ENCODE measurements around the gene SERP2. TPM values are rescaled to one million over a fixed set of nuclear protein-coding genes. Genes with fewer than 3 reads are reported as not detected.

SERP2 gene
- total RNA-seq, 1 experiment from 2014 or later, result 1.2 TPM

- H3K27me3 ChIP-seq (ENCODE audit: low read length), result no peaks in the 10 kb centered on the region
- BruUV-seq (replicated peaks), result no TSS peak
- no peak overlapping the region for H3K9ac ChIP-seq (ENCODE audit: low read length)
- DNase-seq (no peak), ATAC-seq (no peak)
- no peaks in the 10 kb centered on the region for H3F3A ChIP-seq (ENCODE audit: low read length, unreplicated experiment)
- H3K9me3 ChIP-seq (ENCODE audit: low read length), result no peaks in the 10 kb centered on the region
- no peaks in the 10 kb centered on the region for H3K36me3 ChIP-seq (ENCODE audit: low read depth, low read length)
- no peaks in the 10 kb centered on the region for H3K79me2 ChIP-seq (ENCODE audit: low read length)
- intact Hi-C loops (cut with micrococcal nuclease), result no loop called here
- no peak overlapping the region for H3K27ac ChIP-seq (ENCODE audit: low read length)
- H3K9me2 ChIP-seq (replicated peaks; ENCODE audit: low read length), result no peaks in the 10 kb centered on the region
- no peak overlapping the region for H2AFZ ChIP-seq (ENCODE audit: low read length)
- CTCF ChIA-PET, result no interaction called here
- no peaks in the 10 kb centered on the region for H4K20me1 ChIP-seq (ENCODE audit: low read length)
- POLR2A ChIA-PET (ENCODE audit: unreplicated experiment), result interaction anchor here (0.6 kb wide), 1 partner anchor 38 kb away, joined by 3 read pairs; no protein-coding TSS in a partner anchor
- H3K4me3 ChIP-seq (ENCODE audit: low read length), result no peak overlapping the region
- peaks cover 10% of the 10 kb centered on the region; the same call in 1 of the 2 replicates for H3K4me1 ChIP-seq (ENCODE audit: insufficient read depth, low read length)
- TF ChIP-seq EZH2phosphoT487 (IDR thresholded peaks at IDR 0.05; ENCODE audit: borderline replicate concordance, low read length) (no peak), EZH2 (IDR thresholded peaks at IDR 0.05; ENCODE audit: low read length, unreplicated experiment) (no peak), CTCF (conservative IDR thresholded peaks at IDR 0.05; ENCODE audit: low read depth, low read length) (no peak)
- no peak overlapping the region for H3K4me2 ChIP-seq (ENCODE audit: low read length)
Observed at GRCh38 chr13:44340508-44340907, 33.1 kb upstream of the SERP2 start.

DNA sequence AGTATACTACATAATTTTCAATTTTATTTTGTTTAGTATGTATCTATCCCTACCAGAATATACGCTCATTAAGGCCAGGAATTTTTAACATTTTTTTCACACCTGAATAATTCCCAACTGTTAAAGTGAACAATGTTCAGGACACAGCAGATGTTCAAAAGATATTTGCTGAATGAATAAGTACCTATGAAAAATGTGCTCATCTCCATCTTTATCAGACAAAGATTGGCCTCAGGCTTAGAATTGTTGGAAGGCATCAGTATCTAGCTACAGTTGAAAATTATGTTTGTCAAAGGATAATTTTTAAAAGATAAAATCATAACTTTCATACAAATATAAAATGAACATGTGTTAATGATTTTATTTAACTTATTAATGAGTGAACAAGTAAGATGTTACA is 30.9 kb upstream of the SERP2 start:
- H3K36me3 ChIP-seq (ENCODE audit: low read depth, low read length), result no peaks in the 10 kb centered on the region
- H4K20me1 ChIP-seq (ENCODE audit: low read length), result no peaks in the 10 kb centered on the region
- intact Hi-C loops (cut with micrococcal nuclease), result no loop called here
- no peak overlapping the region for H3K27ac ChIP-seq (ENCODE audit: low read length)
- H3K9me2 ChIP-seq (replicated peaks; ENCODE audit: low read length), result no peaks in the 10 kb centered on the region
- no peaks in the 10 kb centered on the region for H3F3A ChIP-seq (ENCODE audit: low read length, unreplicated experiment)
- H3K4me1 ChIP-seq (ENCODE audit: insufficient read depth, low read length), result no peaks in the 10 kb centered on the region
- ChIA-PET CTCF (no interaction called here), POLR2A (ENCODE audit: unreplicated experiment) (no interaction called here)
- DNase-seq (no peak), ATAC-seq (no peak)
- no TSS peak for BruUV-seq (replicated peaks)
- H2AFZ ChIP-seq (ENCODE audit: low read length), result no peak overlapping the region
- no peaks in the 10 kb centered on the region for H3K27me3 ChIP-seq (ENCODE audit: low read length)
- H3K79me2 ChIP-seq (ENCODE audit: low read length), result no peaks in the 10 kb centered on the region
- no peak for TF ChIP-seq EZH2phosphoT487 (IDR thresholded peaks at IDR 0.05; ENCODE audit: borderline replicate concordance, low read length)
- no peak for TF ChIP-seq CTCF (conservative IDR thresholded peaks at IDR 0.05; ENCODE audit: low read depth, low read length)
- TF ChIP-seq EZH2 (IDR thresholded peaks at IDR 0.05; ENCODE audit: low read length, unreplicated experiment), result no peak
- no peak overlapping the region for H3K4me3 ChIP-seq (ENCODE audit: low read length)
- H3K9ac ChIP-seq (ENCODE audit: low read length), result no peak overlapping the region
- H3K9me3 ChIP-seq (ENCODE audit: low read length), result no peaks in the 10 kb centered on the region
- H3K4me2 ChIP-seq (ENCODE audit: low read length), result no peak overlapping the region

GRCh38 chr13:44346534-44346933 is 27.1 kb upstream of the SERP2 start:
- no peaks in the 10 kb centered on the region for H3K4me1 ChIP-seq (ENCODE audit: insufficient read depth, low read length)
- no peak overlapping the region for H3K9ac ChIP-seq (ENCODE audit: low read length)
- ChIA-PET POLR2A (ENCODE audit: unreplicated experiment) (no interaction called here), CTCF (no interaction called here)
- H3K9me2 ChIP-seq (replicated peaks; ENCODE audit: low read length), result no peaks in the 10 kb centered on the region
- H3K9me3 ChIP-seq (ENCODE audit: low read length), result no peaks in the 10 kb centered on the region
- ATAC-seq (no peak), DNase-seq (no peak)
- H3F3A ChIP-seq (ENCODE audit: low read length, unreplicated experiment), result no peaks in the 10 kb centered on the region
- no TSS peak for BruUV-seq (replicated peaks)
- H3K36me3 ChIP-seq (ENCODE audit: low read depth, low read length), result no peaks in the 10 kb centered on the region
- H3K27ac ChIP-seq (ENCODE audit: low read length), result no peak overlapping the region
- no peak overlapping the region for H3K4me3 ChIP-seq (ENCODE audit: low read length)
- H3K79me2 ChIP-seq (ENCODE audit: low read length), result no peaks in the 10 kb centered on the region
- H3K4me2 ChIP-seq (ENCODE audit: low read length), result no peak overlapping the region
- no peaks in the 10 kb centered on the region for H4K20me1 ChIP-seq (ENCODE audit: low read length)
- H2AFZ ChIP-seq (ENCODE audit: low read length), result no peak overlapping the region
- no peaks in the 10 kb centered on the region for H3K27me3 ChIP-seq (ENCODE audit: low read length)
- TF ChIP-seq EZH2phosphoT487 (IDR thresholded peaks at IDR 0.05; ENCODE audit: borderline replicate concordance, low read length), result no peak
- TF ChIP-seq CTCF (conservative IDR thresholded peaks at IDR 0.05; ENCODE audit: low read depth, low read length), result no peak
- no peak for TF ChIP-seq EZH2 (IDR thresholded peaks at IDR 0.05; ENCODE audit: low read length, unreplicated experiment)
- intact Hi-C loops (cut with micrococcal nuclease), result no loop called here

Measured in PC-3 (cell line).